ENCODE data around the gene PRKAB1.

The PRKAB1 gene

GRCh38 chr12:119686776-119687175 is 18.8 kb downstream of the PRKAB1 start:
- Histone ChIP-seq H3K27ac (no peak overlapping the region), H3K4me3 (no peak overlapping the region), H3K27me3 (no peaks in the 10 kb centered on the region), H3K36me3 (peaks cover 0 to 5% (median 2%) of the 10 kb centered on the region in 3 donors), H3K4me1 (no peaks in the 10 kb centered on the region), H3K9me3 (no peaks in the 10 kb centered on the region)
- peak in 1 of 2 donors; percentile 35 for DNase-seq
- TF ChIP-seq, protein P1, sequence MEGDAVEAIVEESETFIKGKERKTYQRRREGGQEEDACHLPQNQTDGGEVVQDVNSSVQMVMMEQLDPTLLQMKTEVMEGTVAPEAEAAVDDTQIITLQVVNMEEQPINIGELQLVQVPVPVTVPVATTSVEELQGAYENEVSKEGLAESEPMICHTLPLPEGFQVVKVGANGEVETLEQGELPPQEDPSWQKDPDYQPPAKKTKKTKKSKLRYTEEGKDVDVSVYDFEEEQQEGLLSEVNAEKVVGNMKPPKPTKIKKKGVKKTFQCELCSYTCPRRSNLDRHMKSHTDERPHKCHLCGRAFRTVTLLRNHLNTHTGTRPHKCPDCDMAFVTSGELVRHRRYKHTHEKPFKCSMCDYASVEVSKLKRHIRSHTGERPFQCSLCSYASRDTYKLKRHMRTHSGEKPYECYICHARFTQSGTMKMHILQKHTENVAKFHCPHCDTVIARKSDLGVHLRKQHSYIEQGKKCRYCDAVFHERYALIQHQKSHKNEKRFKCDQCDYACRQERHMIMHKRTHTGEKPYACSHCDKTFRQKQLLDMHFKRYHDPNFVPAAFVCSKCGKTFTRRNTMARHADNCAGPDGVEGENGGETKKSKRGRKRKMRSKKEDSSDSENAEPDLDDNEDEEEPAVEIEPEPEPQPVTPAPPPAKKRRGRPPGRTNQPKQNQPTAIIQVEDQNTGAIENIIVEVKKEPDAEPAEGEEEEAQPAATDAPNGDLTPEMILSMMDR (IDR thresholded peaks at IDR 0.05) = no peak
- intact Hi-C loops (cut with DNase I; ENCODE audit: low total_unique reads) = no loop called here

GRCh38 chr12:119687406-119687805 is 19.5 kb downstream of the PRKAB1 start:
- H3K27ac ChIP-seq = no peak overlapping the region
- TF ChIP-seq, protein P1 (IDR thresholded peaks at IDR 0.05) = no peak
- H3K9me3 ChIP-seq = no peaks in the 10 kb centered on the region
- H3K4me3 ChIP-seq = no peak overlapping the region
- no peak for DNase-seq
- intact Hi-C loops (cut with DNase I; ENCODE audit: low total_unique reads) = no loop called here
- H3K27me3 ChIP-seq = no peaks in the 10 kb centered on the region
- no peaks in the 10 kb centered on the region for H3K4me1 ChIP-seq
- H3K36me3 ChIP-seq = peaks cover 0 to 1% (median 0%) of the 10 kb centered on the region in 3 donors

GRCh38 chr12:119687879-119688278 is 19.9 kb downstream of the PRKAB1 start:
- Histone ChIP-seq H3K9me3 (no peaks in the 10 kb centered on the region), H3K36me3 (no peaks in the 10 kb centered on the region), H3K27ac (no peak overlapping the region), H3K4me1 (no peaks in the 10 kb centered on the region), H3K27me3 (no peaks in the 10 kb centered on the region), H3K4me3 (no peak overlapping the region)
- intact Hi-C loops (cut with DNase I; ENCODE audit: low total_unique reads) = no loop called here
- TF ChIP-seq, protein P1 (IDR thresholded peaks at IDR 0.05) = no peak
- DNase-seq = no peak

DNA sequence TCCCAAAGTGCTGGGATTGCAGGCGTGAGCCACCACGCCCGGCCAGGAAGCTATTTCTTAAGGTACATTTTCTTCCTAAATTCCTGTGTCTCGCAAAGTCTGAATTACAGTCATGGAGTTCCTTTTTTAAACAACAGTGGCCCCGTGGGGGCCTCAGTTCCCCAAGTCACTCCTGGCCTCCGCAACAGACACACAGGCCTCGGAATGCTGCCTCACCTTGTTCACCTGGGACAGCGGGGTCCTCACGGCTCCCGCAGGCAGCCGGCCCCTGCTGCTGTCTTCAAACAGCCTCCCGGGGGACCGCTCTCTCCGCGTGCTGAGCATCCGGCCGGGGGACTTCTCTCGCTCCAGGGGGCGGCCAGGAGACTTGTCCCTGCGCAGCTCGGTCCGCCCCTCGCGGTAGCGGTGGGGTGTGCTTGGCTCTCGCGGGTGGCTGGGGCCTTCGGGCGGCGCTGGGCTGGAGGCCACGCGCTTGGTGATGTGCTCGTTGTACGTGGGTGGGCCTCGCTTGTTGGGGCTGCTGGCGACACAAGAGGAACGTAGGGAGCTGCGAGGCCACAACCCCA is 22.1 kb downstream of the PRKAB1 start:
- intact Hi-C loops (cut with DNase I; ENCODE audit: low total_unique reads) = no loop called here

GRCh38 chr12:119691202-119691810 is 23.4 kb downstream of the PRKAB1 start:
- TF ChIP-seq, protein P1 (IDR thresholded peaks at IDR 0.05) = no peak
- no peaks in the 10 kb centered on the region for H3K27me3 ChIP-seq
- no peaks in the 10 kb centered on the region for H3K36me3 ChIP-seq
- no peaks in the 10 kb centered on the region for H3K4me1 ChIP-seq
- H3K4me3 ChIP-seq = no peak overlapping the region
- DNase-seq = peak in 1 of 2 donors; percentile 4
- no peaks in the 10 kb centered on the region for H3K9me3 ChIP-seq
- H3K27ac ChIP-seq = no peak overlapping the region
- intact Hi-C loops (cut with DNase I; ENCODE audit: low total_unique reads) = no loop called here

More for the DNA sequence above, 22.1 kb downstream of the PRKAB1 start:
- Histone ChIP-seq H3K4me1 (no peaks in the 10 kb centered on the region), H3K9me3 (no peaks in the 10 kb centered on the region), H3K36me3 (no peaks in the 10 kb centered on the region), H3K4me3 (no peak overlapping the region), H3K27me3 (no peaks in the 10 kb centered on the region), H3K27ac (no peak overlapping the region)
- peak in 1 of 2 donors; percentile 56 for DNase-seq
- TF ChIP-seq, protein P1 (IDR thresholded peaks at IDR 0.05) = no peak
